IMR-90 (cell line): Measurements from ENCODE around the gene PRDM15. TPM values are rescaled to one million over a fixed set of nuclear protein-coding genes. Genes with fewer than 3 reads are reported as not detected.
A peak's percentile ranks its signal among the peaks of the same experiment; 100 is the strongest.

ENCODE experiments used
- ATAC-seq: fragments of 200-7000 bp; cut with Tn5 transposase; 2 replicates; pipeline ENCODE4 v1.9.1; 2020; ENCODE audit warnings: low read depth, mild to moderate bottlenecking, moderate library complexity
- BruUV-seq: library from RNA; stranded (reverse); fragments of 400-500 nt; replicated peaks from 2 replicates; lab custom pipeline; 2021; lab: Mats Ljungman, UMichigan
- CTCF ChIA-PET: fragments of 300-600 bp; formaldehyde crosslinking; extraction: SDS; loops from one replicate; lab custom pipeline; 2021; ENCODE audit warnings: antibody characterized with exemption; lab: Yijun Ruan, JAX
- POLR2A ChIA-PET: fragments of 300-600 bp; sonication (Branson Sonifier 250); formaldehyde crosslinking; loops from one replicate; lab custom pipeline; 2022; ENCODE audit warnings: antibody characterized with exemption; ENCODE audit not compliant: unreplicated experiment; lab: Charles Lee
- DNase-seq: peaks from one replicate; pipeline ENCODE4 v3.0.0; 2013
- H2AFZ ChIP-seq: replicated peaks from 2 replicates; pipeline ENCODE3; 2013; ENCODE audit warnings: low read length, mild to moderate bottlenecking; ENCODE audit not compliant: poor library complexity
- H2AK5ac ChIP-seq: 2 replicates; pipeline ENCODE4 v1.6.1; 2013; ENCODE audit warnings: low read depth, low read length, inconsistent platforms
- H2AK9ac ChIP-seq: replicated peaks from 2 replicates; pipeline ENCODE3; 2013; ENCODE audit warnings: mild to moderate bottlenecking, low read depth, low read length, moderate library complexity; ENCODE audit not compliant: poor library complexity
- H2BK120ac ChIP-seq: 2 replicates; pipeline ENCODE4 v1.6.1; 2013; ENCODE audit warnings: low read depth, low read length, inconsistent platforms
- H2BK15ac ChIP-seq: 3 replicates; pipeline ENCODE4 v1.6.1; 2013; ENCODE audit warnings: low read depth, low read length, inconsistent platforms
- H2BK20ac ChIP-seq: 2 replicates; pipeline ENCODE4 v1.6.1; 2013; ENCODE audit warnings: low read depth, mild to moderate bottlenecking, inconsistent platforms, low read length, moderate library complexity
- H2BK5ac ChIP-seq: 2 replicates; pipeline ENCODE4 v1.6.1; 2013; ENCODE audit warnings: mild to moderate bottlenecking, low read depth, low read length, inconsistent platforms; ENCODE audit not compliant: poor library complexity, severe bottlenecking
- H3K14ac ChIP-seq: replicated peaks from 2 replicates; pipeline ENCODE4 v1.6.1; 2013; ENCODE audit warnings: low read depth, low read length, inconsistent platforms
- H3K18ac ChIP-seq: 2 replicates; pipeline ENCODE4 v1.6.1; 2013; ENCODE audit warnings: low read depth, low read length, control low read depth
- H3K23ac ChIP-seq: 2 replicates; pipeline ENCODE4 v1.6.1; 2013; ENCODE audit warnings: low read depth, low read length, inconsistent platforms
- H3K27ac ChIP-seq: 2 replicates; pipeline ENCODE4 v1.5.1; 2013; ENCODE audit warnings: mild to moderate bottlenecking, control low read depth, low read length; ENCODE audit not compliant: insufficient read depth
- H3K27me3 ChIP-seq: 2 replicates; pipeline ENCODE4 v1.6.1; 2013; ENCODE audit warnings: low read length; ENCODE audit not compliant: control insufficient read depth, insufficient read depth
- H3K36me3 ChIP-seq: 2 replicates; pipeline ENCODE4 v1.6.1; 2013; ENCODE audit warnings: low read length, mixed read lengths; ENCODE audit not compliant: control insufficient read depth, insufficient read depth
- H3K4ac ChIP-seq: 2 replicates; pipeline ENCODE4 v1.6.1; 2013; ENCODE audit warnings: low read depth, low read length, inconsistent platforms
- H3K4me1 ChIP-seq: 2 replicates; pipeline ENCODE4 v1.6.1; 2013; ENCODE audit warnings: low read length, mixed read lengths; ENCODE audit not compliant: control insufficient read depth, insufficient read depth
- H3K4me2 ChIP-seq: 2 replicates; pipeline ENCODE4 v1.6.1; 2013; ENCODE audit warnings: low read depth, mild to moderate bottlenecking, control low read depth, low read length, moderate library complexity
- H3K4me3 ChIP-seq: 2 replicates; pipeline ENCODE4 v1.5.1; 2013; ENCODE audit warnings: low read depth, mild to moderate bottlenecking, control low read depth, low read length, moderate library complexity; ENCODE audit not compliant: insufficient read depth
- H3K56ac ChIP-seq: 2 replicates; pipeline ENCODE4 v1.6.1; 2013; ENCODE audit warnings: low read length, inconsistent platforms; ENCODE audit not compliant: insufficient read depth; ENCODE audit errors: extremely low read depth
- H3K79me1 ChIP-seq, 2 experiments: 2 replicates each; pipeline ENCODE4 v1.6.1; 2013; ENCODE audit warnings: low read length in 2 of 2, inconsistent platforms in 1 of 2, low read depth in 1 of 2
- H3K9ac ChIP-seq: 2 replicates; pipeline ENCODE4 v1.6.1; 2013; ENCODE audit warnings: low read depth, low read length, control low read depth
- H3K9me1 ChIP-seq: 2 replicates; pipeline ENCODE4 v1.6.1; 2013; ENCODE audit warnings: low read length, inconsistent platforms; ENCODE audit not compliant: insufficient read depth
- H3K9me3 ChIP-seq: 2 replicates; pipeline ENCODE4 v1.6.1; 2013; ENCODE audit warnings: low read length; ENCODE audit not compliant: control insufficient read depth, insufficient read depth
- H4K20me1 ChIP-seq: 2 replicates; pipeline ENCODE4 v1.6.1; 2013; ENCODE audit warnings: low read length, inconsistent platforms; ENCODE audit not compliant: insufficient read depth
- H4K5ac ChIP-seq: 2 replicates; pipeline ENCODE4 v1.6.1; 2013; ENCODE audit warnings: mild to moderate bottlenecking, low read depth, low read length, control low read depth
- H4K8ac ChIP-seq, 2 experiments: 2 replicates each; pipeline ENCODE4 v1.6.1; 2013; ENCODE audit warnings: low read depth in 2 of 2, low read length in 2 of 2, control low read depth in 1 of 2, inconsistent platforms in 1 of 2
- H4K91ac ChIP-seq: 2 replicates; pipeline ENCODE4 v1.6.1; 2013; ENCODE audit warnings: low read depth, low read length, inconsistent platforms; ENCODE audit not compliant: insufficient read depth
- MAZ ChIP-seq: IDR thresholded peaks from 2 replicates; pipeline ENCODE4 v1.6.1; 2012; ENCODE audit warnings: low read depth, mild to moderate bottlenecking, low read length, improper control_type of control experiment, moderate library complexity, borderline replicate concordance
- MXI1 ChIP-seq: IDR thresholded peaks from 2 replicates; pipeline ENCODE4 v1.6.1; 2012; ENCODE audit warnings: low read depth, mild to moderate bottlenecking, low read length, moderate library complexity, borderline replicate concordance
- RAD21 ChIP-seq: IDR thresholded peaks from 2 replicates; pipeline ENCODE4 v1.6.1; 2012; ENCODE audit warnings: low read length, improper control_type of control experiment
- RFX5 ChIP-seq: IDR thresholded peaks from 2 replicates; pipeline ENCODE4 v1.8.0; 2012; ENCODE audit warnings: low read depth, mild to moderate bottlenecking, low read length, moderate library complexity
- WGBS, 2 experiments: methylation state at CpG; one replicate each; pipeline versions ENCODE4 v1.1.5 to v1.1.7; 2013; ENCODE audit warnings: missing lambda C conversion rate in 2 of 2; ENCODE audit not compliant: insufficient read length in 1 of 2; ENCODE audit errors: extremely low coverage in 2 of 2; 5-methylcytosine and 5-hydroxymethylcytosine counted together
- dilution Hi-C: fragments of 300-500 bp; cut with HindIII; formaldehyde crosslinking; loops from one replicate; pipeline ENCODE4 v1.14.3; 2018; ENCODE audit warnings: low sequenced_read_pairs; ENCODE audit not compliant: unreplicated experiment
- in situ Hi-C: fragments of 300-500 bp; cut with MboI; formaldehyde crosslinking; loops from 3 replicates; pipeline ENCODE4 v1.14.3; 2019; ENCODE audit warnings: low sequenced_read_pairs, inconsistent platforms, mixed read lengths
- intact Hi-C: fragments of 100-400 bp; cut with micrococcal nuclease; formaldehyde crosslinking; loops from 2 replicates; pipeline ENCODE4 v1.10.0; 2022
- polyA plus RNA-seq, 3 experiments: library from polyadenylated mRNA; depleted of rRNA; stranded (reverse); fragments of >200 nt; gene quantifications; 2 replicates each; pipeline ENCODE4 v1.2.3, GENCODE V29; 2012; ENCODE audit warnings: low replicate concordance in 1 of 3
- total RNA-seq: library from RNA; depleted of rRNA; stranded (reverse); fragments of >200 nt; gene quantifications from 2 replicates; pipeline ENCODE4 v1.2.3, GENCODE V29; 2012
- TF ChIP-seq, protein P1 (sequence below): fragments of 150-350 bp; IDR thresholded peaks from 2 replicates; pipeline ENCODE4 v1.6.1; 2017; ENCODE audit warnings: mild to moderate bottlenecking, antibody characterized with exemption, low read length, low read depth

PRDM15 gene
- total and polyA plus RNA-seq, 2 of the 4 experiments (the other 2 are of a cell fraction) = 7.3 to 8.8 TPM

DNA sequence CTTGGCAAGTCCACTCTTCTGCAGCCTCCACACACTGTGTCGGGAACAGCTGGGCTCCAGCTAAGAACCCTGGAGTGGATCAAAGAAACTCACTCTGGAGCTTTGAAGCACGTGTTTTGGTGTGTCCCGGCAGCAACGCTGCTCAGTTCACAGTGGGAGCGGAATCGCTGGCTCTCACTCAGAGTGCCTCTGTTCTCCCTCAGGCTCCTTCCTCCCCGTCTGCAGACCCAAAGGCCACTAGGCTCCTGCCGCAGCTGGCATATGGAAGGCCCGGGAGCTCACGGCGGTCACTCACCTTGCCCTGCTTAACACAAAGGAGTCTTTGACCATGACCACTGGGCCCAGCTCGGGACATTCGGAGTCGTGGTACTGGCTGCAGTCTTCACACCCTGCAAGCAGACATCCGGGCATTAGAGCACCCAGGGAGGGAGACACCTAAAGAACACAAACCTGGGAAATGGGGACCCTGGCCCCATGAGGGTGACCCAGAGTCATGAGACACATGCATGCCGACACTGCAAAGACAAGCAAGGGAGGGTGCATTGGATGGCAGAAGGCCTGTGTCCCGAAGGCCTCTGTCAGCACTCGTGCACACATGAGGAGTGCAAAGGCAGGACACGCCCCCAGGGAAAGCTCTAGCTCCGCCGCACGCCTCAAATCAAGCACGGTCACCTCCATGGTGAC is 19.7 kb downstream of the PRDM15 start:
- in situ Hi-C loops (no loop called here), intact Hi-C loops (no loop called here), dilution Hi-C loops (no loop called here)
- Histone ChIP-seq H2AFZ (no peak overlapping the region), H3K4me2 (no peak overlapping the region), H2BK20ac (no peak overlapping the region), H3K18ac (no peak overlapping the region), H3K14ac (no peak overlapping the region), H3K36me3 (peaks cover 20% of the 10 kb centered on the region), H3K9me3 (no peaks in the 10 kb centered on the region), H2BK5ac (no peak overlapping the region), H3K4me1 (peaks cover 2% of the 10 kb centered on the region; the same call in 1 of the 2 replicates), H3K56ac (no peak overlapping the region), H3K4ac (no peak overlapping the region), H4K8ac (no peak overlapping the region), H3K4me3 (no peak overlapping the region), H3K27me3 (no peaks in the 10 kb centered on the region), H2AK9ac (peak overlapping the region; percentile 48), H2BK120ac (no peak overlapping the region), H3K27ac (no peak overlapping the region), H3K79me1 (peaks cover 3 to 23% of the 10 kb centered on the region in 2 experiments; a peak in 2 of 4 replicates), H4K91ac (no peak overlapping the region), H3K23ac (no peak overlapping the region), H3K9ac (no peak overlapping the region), H4K5ac (no peak overlapping the region), H3K9me1 (peaks cover 7% of the 10 kb centered on the region), H4K20me1 (no peaks in the 10 kb centered on the region), H2AK5ac (no peak overlapping the region), H2BK15ac (no peak overlapping the region)
- 93% methylated on average over 20 of the region's 23 CpGs; no CpG with 5 or more reads in 1 of the 2 experiments for WGBS, 2 experiments
- TF ChIP-seq MXI1 (no peak), MAZ (no peak), RFX5 (no peak), RAD21 (no peak)
- TF ChIP-seq, protein P1, sequence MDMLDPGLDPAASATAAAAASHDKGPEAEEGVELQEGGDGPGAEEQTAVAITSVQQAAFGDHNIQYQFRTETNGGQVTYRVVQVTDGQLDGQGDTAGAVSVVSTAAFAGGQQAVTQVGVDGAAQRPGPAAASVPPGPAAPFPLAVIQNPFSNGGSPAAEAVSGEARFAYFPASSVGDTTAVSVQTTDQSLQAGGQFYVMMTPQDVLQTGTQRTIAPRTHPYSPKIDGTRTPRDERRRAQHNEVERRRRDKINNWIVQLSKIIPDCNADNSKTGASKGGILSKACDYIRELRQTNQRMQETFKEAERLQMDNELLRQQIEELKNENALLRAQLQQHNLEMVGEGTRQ = no peak
- CTCF ChIA-PET = no interaction called here
- ATAC-seq (no peak), DNase-seq (no peak)
- no TSS peak for BruUV-seq
- POLR2A ChIA-PET = no interaction called here
